A204.1 (cell line): ENCODE results near the gene MBIP.

Experiments
- FAIRE-seq: peaks from 2 replicates; lab custom pipeline; 2012; peaks lifted over from hg19 to GRCh38; lab: Jason Lieb, UNC

The MBIP gene

DNA sequence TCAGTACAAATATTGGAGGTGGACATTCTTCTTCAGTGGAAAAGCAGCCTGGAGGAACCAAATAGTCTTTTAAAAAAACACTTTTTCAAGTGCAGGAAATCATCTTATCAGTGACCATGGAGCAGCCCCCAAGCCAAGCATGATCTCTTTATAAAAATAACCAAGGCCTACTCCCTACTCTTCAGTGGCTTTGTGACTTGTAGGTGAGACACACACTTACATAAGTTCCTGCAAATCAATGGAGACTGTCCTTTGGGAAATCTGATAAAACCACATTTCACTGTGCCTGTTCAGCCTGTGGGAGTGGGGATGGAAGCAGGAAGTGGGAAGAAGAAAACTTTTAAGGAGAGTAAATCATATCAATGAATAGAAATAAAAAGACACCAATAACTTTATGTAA is 56.3 kb downstream of the MBIP start:
- no peak for FAIRE-seq

DNA sequence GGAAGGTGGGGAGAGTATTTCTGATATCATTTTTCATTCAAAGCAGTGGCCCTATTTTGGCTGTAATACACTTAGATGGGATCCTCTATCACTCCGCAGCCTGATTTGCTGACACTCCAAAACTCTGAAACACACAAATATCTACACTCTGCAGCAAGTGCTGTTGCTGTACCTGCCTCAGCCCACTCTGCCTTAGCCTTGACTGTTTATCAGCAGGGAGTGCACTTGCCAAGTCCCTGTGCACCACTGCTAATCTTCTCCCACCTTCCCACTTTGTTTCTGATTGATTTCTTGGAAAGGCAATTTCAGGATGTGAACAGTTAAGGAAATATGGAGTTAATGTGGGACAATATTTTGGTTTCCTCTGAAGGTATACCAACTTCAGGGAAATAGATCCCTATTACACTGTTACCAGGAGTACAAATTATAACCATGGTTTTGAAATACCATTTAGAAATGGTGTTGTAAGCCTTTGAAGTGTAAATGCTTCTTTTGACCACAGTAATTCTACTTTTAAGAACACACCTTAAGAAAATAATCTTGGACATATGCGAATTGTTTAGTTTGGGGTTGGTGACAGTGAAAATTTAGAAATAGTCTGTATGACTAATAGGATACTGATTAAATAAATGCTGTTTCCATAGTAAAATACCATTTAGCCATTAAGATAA is 59.3 kb downstream of the MBIP start:
- no peak for FAIRE-seq

DNA sequence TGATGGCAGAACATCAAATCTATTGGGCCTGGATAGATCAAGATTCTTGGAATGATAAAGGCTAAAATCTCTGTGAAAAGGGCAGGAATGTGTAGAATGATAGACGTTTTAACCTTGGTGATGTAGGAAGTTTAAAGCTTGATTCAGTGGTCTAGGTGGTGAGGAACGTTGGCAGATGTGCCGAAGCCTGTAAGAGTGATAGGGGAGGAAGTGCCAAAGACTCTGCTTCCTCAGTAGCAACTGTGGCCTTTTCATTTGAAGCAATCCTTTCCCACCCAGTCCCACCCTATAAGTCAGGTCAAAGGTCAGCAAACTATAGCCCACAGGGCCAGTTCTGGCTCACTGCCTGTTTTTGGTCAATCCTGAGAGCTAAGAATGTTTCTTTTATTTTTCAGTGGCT is 62.2 kb downstream of the MBIP start:
- no peak for FAIRE-seq

DNA sequence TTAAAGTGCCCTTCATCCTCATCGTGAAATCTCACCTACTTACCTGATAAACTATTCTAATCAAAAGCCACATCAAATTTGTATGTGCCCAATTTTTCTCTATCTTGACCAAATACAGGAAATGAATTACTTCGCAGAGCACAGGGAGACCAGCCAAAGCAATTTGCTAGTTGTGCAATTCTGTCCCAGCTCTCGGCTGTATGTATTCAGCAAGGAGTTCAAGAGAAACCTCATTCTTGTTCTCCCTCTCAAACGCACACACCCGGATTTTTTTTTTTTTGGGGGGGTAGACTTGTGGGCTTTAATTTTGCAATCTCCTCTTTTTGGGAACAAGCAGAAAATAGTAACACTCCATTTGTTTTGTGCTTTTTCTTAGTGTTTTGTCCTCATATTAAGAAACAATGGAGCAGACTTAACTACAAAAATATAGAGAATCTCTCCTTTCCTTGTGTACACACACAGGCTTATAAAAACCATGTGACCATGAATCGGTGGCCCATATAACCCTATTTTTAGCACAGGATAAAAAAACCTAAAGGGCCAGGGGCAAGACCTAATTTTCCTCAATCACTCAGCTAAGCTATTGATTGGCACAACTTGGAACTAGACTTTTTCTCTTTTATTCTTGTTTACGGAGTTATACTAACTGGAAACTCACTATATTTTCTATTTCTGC is 64.2 kb downstream of the MBIP start:
- FAIRE-seq: no peak

DNA sequence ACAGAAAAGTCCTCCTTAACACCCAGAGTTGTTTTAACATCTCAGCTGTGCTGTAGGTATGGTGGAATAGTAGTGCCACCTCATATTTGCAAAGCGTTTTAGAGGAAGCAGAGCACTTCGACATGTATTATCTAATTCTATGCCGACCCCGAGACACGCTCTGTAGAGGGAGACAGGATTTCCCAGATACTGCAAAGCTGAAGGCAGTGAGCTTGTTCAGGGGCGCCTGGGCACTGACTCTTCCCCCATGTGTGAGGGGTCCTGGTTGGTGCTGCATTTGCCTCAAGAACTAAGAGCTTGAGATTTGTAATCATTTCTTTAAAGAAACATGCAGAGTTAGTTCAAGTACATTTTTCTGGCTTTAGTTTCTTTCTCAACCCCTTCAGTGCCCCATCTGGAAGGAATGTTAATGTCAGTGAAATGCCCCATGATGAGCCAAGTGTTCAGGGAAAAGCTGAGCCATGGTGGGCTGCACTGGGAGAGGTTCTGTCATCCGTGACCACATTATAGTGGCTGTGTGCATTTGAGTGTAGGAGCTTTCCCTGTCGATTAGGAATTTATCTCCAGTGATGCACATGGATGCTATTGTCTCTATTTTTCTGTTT is 66.3 kb downstream of the MBIP start:
- FAIRE-seq: no peak
